Measurements from ENCODE around the gene R3HDM2. TPM values are rescaled to one million over a fixed set of nuclear protein-coding genes. Genes with fewer than 3 reads are reported as not detected.

Gene R3HDM2
- total RNA-seq: 10 to 100 TPM; 21.9 to 25.2 (median 22.3) TPM

GRCh38 chr12:57430931-57431566, at the start of gene R3HDM2:
TSS of gene R3HDM2 (minus strand) at chr12:57431043. CDS start at chr12:57310428, 120,615 bp downstream.
- DNase-seq (peak; percentile 96), ATAC-seq (peak; percentile 94 to 97)
- Mint-ChIP-seq H3K9me3 (no peaks in the 10 kb centered on the region), H3K27me3 (ENCODE audit: low read depth) (no peaks in the 10 kb centered on the region), H3K4me1 (ENCODE audit: low read depth) (peaks cover 37% of the 10 kb centered on the region), H3K4me3 (peak within 1 kb of the TSS; percentile 99), H3K36me3 (ENCODE audit: insufficient read depth) (no peaks in the 10 kb centered on the region)

- DNase-seq (peak; percentile 52), ATAC-seq (peak; percentile 59 to 64)
- Mint-ChIP-seq H3K9me3 (no peaks in the 10 kb centered on the region), H3K27me3 (ENCODE audit: low read depth) (no peaks in the 10 kb centered on the region), H3K4me3 (peak within 1 kb of the TSS; percentile 91), H3K36me3 (ENCODE audit: insufficient read depth) (peaks cover 7% of the 10 kb centered on the region), H3K4me1 (ENCODE audit: low read depth) (peaks cover 75% of the 10 kb centered on the region)
Measured at GRCh38 chr12:57479376-57480115, 48.7 kb upstream of the R3HDM2 start, which contains the start of gene ARHGAP9. TSS of gene ARHGAP9 (minus strand) at chr12:57479866. CDS start at chr12:57479406, 460 bp downstream.

GRCh38 chr12:57479043-57479375, 48.2 kb upstream of the R3HDM2 start:
- no peaks in the 10 kb centered on the region for H3K9me3 Mint-ChIP-seq
- no peaks in the 10 kb centered on the region for H3K27me3 Mint-ChIP-seq (ENCODE audit: low read depth)
- ATAC-seq: no peak
- DNase-seq: no peak
- peak overlapping the region; percentile 91 for H3K4me3 Mint-ChIP-seq
- H3K36me3 Mint-ChIP-seq (ENCODE audit: insufficient read depth): peaks cover 12% of the 10 kb centered on the region
- peaks cover 80% of the 10 kb centered on the region for H3K4me1 Mint-ChIP-seq (ENCODE audit: low read depth)

GRCh38 chr12:57477710-57478681, 47.2 kb upstream of the R3HDM2 start:
- H3K4me1 Mint-ChIP-seq (ENCODE audit: low read depth): peaks cover 81% of the 10 kb centered on the region
- H3K9me3 Mint-ChIP-seq: no peaks in the 10 kb centered on the region
- no peaks in the 10 kb centered on the region for H3K27me3 Mint-ChIP-seq (ENCODE audit: low read depth)
- DNase-seq (peak; percentile 50), ATAC-seq (peak; percentile 42 to 46)
- peak overlapping the region; percentile 91 for H3K4me3 Mint-ChIP-seq
- H3K36me3 Mint-ChIP-seq (ENCODE audit: insufficient read depth): peaks cover 14% of the 10 kb centered on the region

GRCh38 chr12:57476993-57477709, 46.3 kb upstream of the R3HDM2 start:
- peak overlapping the region; percentile 91 for H3K4me3 Mint-ChIP-seq
- peaks cover 87% of the 10 kb centered on the region for H3K4me1 Mint-ChIP-seq (ENCODE audit: low read depth)
- no peak for ATAC-seq
- no peak for DNase-seq
- no peaks in the 10 kb centered on the region for H3K27me3 Mint-ChIP-seq (ENCODE audit: low read depth)
- H3K36me3 Mint-ChIP-seq (ENCODE audit: insufficient read depth): peaks cover 14% of the 10 kb centered on the region
- no peaks in the 10 kb centered on the region for H3K9me3 Mint-ChIP-seq

GRCh38 chr12:57476162-57476992, 45.5 kb upstream of the R3HDM2 start:
- peak overlapping the region; percentile 91 for H3K4me3 Mint-ChIP-seq
- H3K9me3 Mint-ChIP-seq: no peaks in the 10 kb centered on the region
- peaks cover 17% of the 10 kb centered on the region for H3K36me3 Mint-ChIP-seq (ENCODE audit: insufficient read depth)
- DNase-seq (peak; percentile 67), ATAC-seq (peak; percentile 49 to 55)
- H3K27me3 Mint-ChIP-seq (ENCODE audit: low read depth): no peaks in the 10 kb centered on the region
- H3K4me1 Mint-ChIP-seq (ENCODE audit: low read depth): peaks cover 84% of the 10 kb centered on the region

- no peaks in the 10 kb centered on the region for H3K9me3 Mint-ChIP-seq
- H3K4me1 Mint-ChIP-seq (ENCODE audit: low read depth): peaks cover 75% of the 10 kb centered on the region
- no peak for DNase-seq
- peaks cover 17% of the 10 kb centered on the region for H3K36me3 Mint-ChIP-seq (ENCODE audit: insufficient read depth)
- H3K4me3 Mint-ChIP-seq: peak overlapping the region; percentile 91
- peak; percentile 0 to 1 for ATAC-seq
- H3K27me3 Mint-ChIP-seq (ENCODE audit: low read depth): no peaks in the 10 kb centered on the region
Measured at GRCh38 chr12:57475271-57476161, 44.7 kb upstream of the R3HDM2 start.

- H3K36me3 Mint-ChIP-seq (ENCODE audit: insufficient read depth): peaks cover 17% of the 10 kb centered on the region
- no peaks in the 10 kb centered on the region for H3K27me3 Mint-ChIP-seq (ENCODE audit: low read depth)
- DNase-seq (no peak), ATAC-seq (no peak)
- H3K4me1 Mint-ChIP-seq (ENCODE audit: low read depth): peaks cover 69% of the 10 kb centered on the region
- peak overlapping the region; percentile 59 for H3K4me3 Mint-ChIP-seq
- no peaks in the 10 kb centered on the region for H3K9me3 Mint-ChIP-seq
Measured at GRCh38 chr12:57474862-57475261, 44.0 kb upstream of the R3HDM2 start.

- ATAC-seq: no peak
- Mint-ChIP-seq H3K36me3 (ENCODE audit: insufficient read depth) (peaks cover 17% of the 10 kb centered on the region), H3K4me1 (ENCODE audit: low read depth) (peaks cover 65% of the 10 kb centered on the region), H3K27me3 (ENCODE audit: low read depth) (no peaks in the 10 kb centered on the region), H3K9me3 (no peaks in the 10 kb centered on the region), H3K4me3 (peak overlapping the region; percentile 59)
- DNase-seq: no peak
Measured at GRCh38 chr12:57474430-57474829, 43.6 kb upstream of the R3HDM2 start.

GRCh38 chr12:57473886-57474285, 43.0 kb upstream of the R3HDM2 start:
- H3K27me3 Mint-ChIP-seq (ENCODE audit: low read depth): no peaks in the 10 kb centered on the region
- H3K4me3 Mint-ChIP-seq: peak overlapping the region; percentile 59
- no peaks in the 10 kb centered on the region for H3K9me3 Mint-ChIP-seq
- peaks cover 20% of the 10 kb centered on the region for H3K36me3 Mint-ChIP-seq (ENCODE audit: insufficient read depth)
- ATAC-seq (no peak), DNase-seq (no peak)
- H3K4me1 Mint-ChIP-seq (ENCODE audit: low read depth): peaks cover 59% of the 10 kb centered on the region

GRCh38 chr12:57473392-57473791, 42.5 kb upstream of the R3HDM2 start:
- no peak for ATAC-seq
- no peaks in the 10 kb centered on the region for H3K9me3 Mint-ChIP-seq
- H3K4me1 Mint-ChIP-seq (ENCODE audit: low read depth): peaks cover 54% of the 10 kb centered on the region
- H3K4me3 Mint-ChIP-seq: no peak overlapping the region
- peaks cover 22% of the 10 kb centered on the region for H3K36me3 Mint-ChIP-seq (ENCODE audit: insufficient read depth)
- no peak for DNase-seq
- H3K27me3 Mint-ChIP-seq (ENCODE audit: low read depth): no peaks in the 10 kb centered on the region

GRCh38 chr12:57472391-57472790, 41.5 kb upstream of the R3HDM2 start:
- DNase-seq (no peak), ATAC-seq (no peak)
- no peaks in the 10 kb centered on the region for H3K9me3 Mint-ChIP-seq
- peaks cover 32% of the 10 kb centered on the region for H3K36me3 Mint-ChIP-seq (ENCODE audit: insufficient read depth)
- H3K4me3 Mint-ChIP-seq: no peak overlapping the region
- H3K4me1 Mint-ChIP-seq (ENCODE audit: low read depth): peaks cover 47% of the 10 kb centered on the region
- no peaks in the 10 kb centered on the region for H3K27me3 Mint-ChIP-seq (ENCODE audit: low read depth)

Measured in activated T-cell treated with anti-CD3 and anti-CD28 coated beads, Interleukin-2, amount 50 U/mL, for 4 hours (primary cell).